Stimulated activated naive CD8-positive, alpha-beta T cell treated with anti-CD3 and anti-CD28 coated beads, Interleukin-15, Interleukin-2, amounts not matched to agents 100 ng/mL and 50 ng/mL, for 24 hours (primary cell): Measurements from ENCODE around the gene PTGIR.
A peak's percentile ranks its signal among the peaks of the same experiment; 100 is the strongest.

ENCODE experiments used
- H3K27ac Mint-ChIP-seq: one replicate; pipeline ENCODE4 v1.8.0; 2021; ENCODE audit warnings: mild to moderate bottlenecking, mixed read lengths
- H3K27me3 Mint-ChIP-seq: one replicate; pipeline ENCODE4 v1.8.0; 2021; ENCODE audit warnings: mixed read lengths
- H3K36me3 Mint-ChIP-seq: one replicate; pipeline ENCODE4 v1.8.0; 2021; ENCODE audit warnings: low read depth, mixed read lengths
- H3K4me1 Mint-ChIP-seq: one replicate; pipeline ENCODE4 v1.8.0; 2021; ENCODE audit warnings: low read depth, mixed read lengths
- H3K4me3 Mint-ChIP-seq: one replicate; pipeline ENCODE4 v1.8.0; 2021; ENCODE audit warnings: mild to moderate bottlenecking, mixed read lengths
- H3K9me3 Mint-ChIP-seq: one replicate; pipeline ENCODE4 v1.8.0; 2021; ENCODE audit warnings: mixed read lengths

The PTGIR gene, protein sequence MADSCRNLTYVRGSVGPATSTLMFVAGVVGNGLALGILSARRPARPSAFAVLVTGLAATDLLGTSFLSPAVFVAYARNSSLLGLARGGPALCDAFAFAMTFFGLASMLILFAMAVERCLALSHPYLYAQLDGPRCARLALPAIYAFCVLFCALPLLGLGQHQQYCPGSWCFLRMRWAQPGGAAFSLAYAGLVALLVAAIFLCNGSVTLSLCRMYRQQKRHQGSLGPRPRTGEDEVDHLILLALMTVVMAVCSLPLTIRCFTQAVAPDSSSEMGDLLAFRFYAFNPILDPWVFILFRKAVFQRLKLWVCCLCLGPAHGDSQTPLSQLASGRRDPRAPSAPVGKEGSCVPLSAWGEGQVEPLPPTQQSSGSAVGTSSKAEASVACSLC

GRCh38 chr19:46624958-46625661, at the start of gene PTGIR:
TSS of gene PTGIR (minus strand) at chr19:46625089. CDS start at chr19:46624225, 864 bp downstream.
- Mint-ChIP-seq H3K4me1 (peaks cover 58% of the 10 kb centered on the region), H3K9me3 (no peaks in the 10 kb centered on the region), H3K27ac (peak within 1 kb of the TSS; percentile 96), H3K36me3 (peaks cover 22% of the 10 kb centered on the region), H3K4me3 (peak within 1 kb of the TSS; percentile 93), H3K27me3 (no peaks in the 10 kb centered on the region)

- Mint-ChIP-seq H3K4me3 (no peak overlapping the region), H3K36me3 (peaks cover 26% of the 10 kb centered on the region), H3K4me1 (no peaks in the 10 kb centered on the region), H3K9me3 (no peaks in the 10 kb centered on the region), H3K27me3 (no peaks in the 10 kb centered on the region), H3K27ac (no peak overlapping the region)
Measured at GRCh38 chr19:46670813-46671212, 45.9 kb upstream of the PTGIR start.

- H3K36me3 Mint-ChIP-seq = peaks cover 8% of the 10 kb centered on the region
- no peaks in the 10 kb centered on the region for H3K27me3 Mint-ChIP-seq
- H3K9me3 Mint-ChIP-seq = no peaks in the 10 kb centered on the region
- no peak overlapping the region for H3K27ac Mint-ChIP-seq
- H3K4me3 Mint-ChIP-seq = no peak overlapping the region
- H3K4me1 Mint-ChIP-seq = no peaks in the 10 kb centered on the region
Measured at GRCh38 chr19:46668662-46669061, 43.8 kb upstream of the PTGIR start.

GRCh38 chr19:46665072-46665471, 40.2 kb upstream of the PTGIR start:
- no peaks in the 10 kb centered on the region for H3K9me3 Mint-ChIP-seq
- peaks cover 18% of the 10 kb centered on the region for H3K4me1 Mint-ChIP-seq
- no peaks in the 10 kb centered on the region for H3K36me3 Mint-ChIP-seq
- no peak overlapping the region for H3K27ac Mint-ChIP-seq
- no peak overlapping the region for H3K4me3 Mint-ChIP-seq
- H3K27me3 Mint-ChIP-seq = no peaks in the 10 kb centered on the region

DNA sequence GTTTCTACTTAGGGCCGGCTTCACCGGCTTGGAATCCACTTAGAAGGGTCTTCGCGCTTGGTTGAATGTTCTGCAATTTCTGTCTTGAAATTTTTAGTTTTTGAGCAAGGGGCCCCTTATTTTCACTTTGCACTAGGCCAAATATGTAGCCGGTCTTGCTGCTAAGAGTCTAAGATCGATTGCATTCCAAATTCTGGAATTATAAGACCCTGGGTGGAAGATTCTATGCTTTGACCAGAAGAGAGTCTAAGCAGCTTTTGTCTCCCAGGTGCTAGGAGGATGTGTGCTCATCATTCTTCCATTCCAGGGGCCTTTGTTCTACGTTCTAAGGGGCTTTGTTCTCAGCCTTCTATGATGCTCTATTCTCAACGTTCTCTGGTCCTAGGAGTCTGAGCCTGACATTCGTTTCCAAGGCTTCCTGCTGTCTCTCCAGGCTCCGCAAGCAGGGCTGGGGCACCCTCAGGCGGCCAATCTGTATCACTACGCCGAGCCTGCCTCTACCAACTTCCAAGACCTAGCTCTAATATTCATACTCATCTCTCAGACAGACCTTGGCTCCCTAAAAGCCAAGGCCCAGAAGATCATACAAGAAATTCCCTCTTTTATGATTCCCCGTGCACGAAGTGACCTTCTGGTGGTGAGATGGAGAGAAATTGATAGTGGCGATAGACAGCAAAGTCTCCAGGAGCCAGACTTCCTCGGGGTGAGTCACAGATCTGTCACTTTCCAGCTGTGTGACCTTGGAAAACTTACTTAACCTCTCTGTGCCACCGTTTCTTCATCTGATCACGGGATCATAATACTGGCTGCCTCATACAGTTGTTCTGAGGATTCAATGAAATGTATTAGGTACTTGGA, 37.1 kb upstream of the PTGIR start:
- Mint-ChIP-seq H3K9me3 (no peaks in the 10 kb centered on the region), H3K4me3 (peak overlapping the region; percentile 80), H3K4me1 (peaks cover 24% of the 10 kb centered on the region), H3K36me3 (no peaks in the 10 kb centered on the region), H3K27me3 (peaks cover 13% of the 10 kb centered on the region), H3K27ac (peak overlapping the region; percentile 83)

- Mint-ChIP-seq H3K9me3 (no peaks in the 10 kb centered on the region), H3K27ac (peak within 1 kb of the TSS; percentile 83), H3K36me3 (no peaks in the 10 kb centered on the region), H3K4me1 (peaks cover 30% of the 10 kb centered on the region), H3K27me3 (peaks cover 16% of the 10 kb centered on the region), H3K4me3 (peak within 1 kb of the TSS; percentile 80)
Measured at GRCh38 chr19:46661020-46661731, 36.3 kb upstream of the PTGIR start, which contains the start of gene DACT3. TSS of gene DACT3 (minus strand) at chr19:46661182. CDS start at chr19:46661064, 118 bp downstream.

DNA sequence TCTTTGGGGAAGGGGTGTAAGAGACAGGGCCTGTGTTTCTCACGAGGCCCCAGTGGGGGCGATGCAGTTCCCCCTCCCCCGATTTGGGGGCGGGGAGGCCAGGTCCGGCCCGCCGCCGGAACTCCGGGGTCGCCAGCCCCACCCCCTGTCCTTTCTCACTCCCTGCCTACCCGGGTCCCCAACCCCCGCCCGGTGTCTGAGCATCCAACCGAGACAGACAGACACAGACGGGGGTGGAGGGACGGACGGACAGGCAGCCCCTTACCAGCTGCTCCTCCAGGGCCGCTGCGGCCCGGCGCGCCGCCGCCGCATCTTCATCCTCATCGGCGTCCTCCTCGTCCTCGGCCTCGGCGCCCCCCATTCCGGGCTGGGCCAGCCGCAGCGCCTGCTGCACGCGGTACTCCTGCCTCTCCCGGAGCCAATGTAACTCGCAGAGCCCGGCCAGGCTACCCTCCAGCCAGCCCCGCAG, 35.7 kb upstream of the PTGIR start:
- no peaks in the 10 kb centered on the region for H3K9me3 Mint-ChIP-seq
- H3K36me3 Mint-ChIP-seq = no peaks in the 10 kb centered on the region
- peak overlapping the region; percentile 80 for H3K4me3 Mint-ChIP-seq
- peaks cover 16% of the 10 kb centered on the region for H3K27me3 Mint-ChIP-seq
- peaks cover 30% of the 10 kb centered on the region for H3K4me1 Mint-ChIP-seq
- no peak overlapping the region for H3K27ac Mint-ChIP-seq

- Mint-ChIP-seq H3K4me3 (peak overlapping the region; percentile 77), H3K27ac (peak overlapping the region; percentile 5), H3K4me1 (peaks cover 30% of the 10 kb centered on the region), H3K27me3 (peaks cover 21% of the 10 kb centered on the region), H3K36me3 (no peaks in the 10 kb centered on the region), H3K9me3 (no peaks in the 10 kb centered on the region)
Measured at GRCh38 chr19:46660008-46660517, 35.2 kb upstream of the PTGIR start.

- Mint-ChIP-seq H3K4me3 (peak overlapping the region; percentile 77), H3K36me3 (no peaks in the 10 kb centered on the region), H3K27ac (peak overlapping the region; percentile 5), H3K4me1 (peaks cover 30% of the 10 kb centered on the region), H3K9me3 (no peaks in the 10 kb centered on the region), H3K27me3 (peaks cover 28% of the 10 kb centered on the region)
Measured at GRCh38 chr19:46659151-46660007, 34.5 kb upstream of the PTGIR start.

GRCh38 chr19:46656541-46656940, 31.7 kb upstream of the PTGIR start:
- Mint-ChIP-seq H3K27me3 (peaks cover 38% of the 10 kb centered on the region), H3K4me1 (peaks cover 18% of the 10 kb centered on the region), H3K9me3 (no peaks in the 10 kb centered on the region), H3K36me3 (no peaks in the 10 kb centered on the region), H3K4me3 (no peak overlapping the region), H3K27ac (peak overlapping the region; percentile 58)

DNA sequence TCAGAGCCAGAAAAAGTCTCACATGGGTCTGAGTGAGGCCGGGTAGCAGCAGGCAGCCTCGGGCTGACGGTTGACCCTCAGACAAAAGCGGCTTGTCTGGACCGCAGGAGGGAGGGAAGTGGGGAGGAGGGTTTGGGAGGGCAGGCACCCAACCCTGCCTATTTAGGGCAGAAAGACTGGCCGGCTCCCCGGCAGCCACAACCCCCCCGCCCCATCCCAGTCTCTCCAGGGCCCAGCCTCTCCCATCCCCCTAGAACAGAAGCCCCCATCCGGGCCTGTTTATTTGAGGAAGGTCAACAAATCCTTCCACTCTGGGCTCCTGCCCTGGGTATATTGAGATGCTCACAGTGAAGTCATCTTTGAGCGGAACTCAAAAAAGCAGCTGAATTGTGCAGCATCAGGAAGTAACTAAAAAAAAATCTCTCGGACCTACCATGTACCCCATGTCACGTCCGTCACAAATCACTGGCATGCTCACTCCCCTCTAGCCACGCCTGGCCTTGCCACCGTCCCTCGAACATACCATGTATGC, 29.8 kb upstream of the PTGIR start:
- Mint-ChIP-seq H3K4me1 (peaks cover 12% of the 10 kb centered on the region), H3K9me3 (no peaks in the 10 kb centered on the region), H3K27ac (no peak overlapping the region), H3K36me3 (no peaks in the 10 kb centered on the region), H3K4me3 (no peak overlapping the region), H3K27me3 (peaks cover 50% of the 10 kb centered on the region)

- Mint-ChIP-seq H3K9me3 (no peaks in the 10 kb centered on the region), H3K36me3 (peaks cover 6% of the 10 kb centered on the region), H3K4me3 (peak overlapping the region; percentile 4), H3K27me3 (peaks cover 61% of the 10 kb centered on the region), H3K27ac (no peak overlapping the region), H3K4me1 (peaks cover 11% of the 10 kb centered on the region)
Measured at GRCh38 chr19:46650445-46650844, 25.6 kb upstream of the PTGIR start.
